HepG2 (cell line): Measurements from ENCODE around the gene ARHGAP30. TPM values are rescaled to one million over a fixed set of nuclear protein-coding genes. Genes with fewer than 3 reads are reported as not detected.
A peak's percentile ranks its signal among the peaks of the same experiment; 100 is the strongest.
"Not testable (repeated sequence)": the region's sequence is repeated elsewhere in the genome, so short reads cannot be mapped to it uniquely, and the experiment has no call there.

ENCODE experiments used
- ATAC-seq: fragments of 200-7000 bp; cut with Tn5 transposase; 3 replicates; pipeline ENCODE4 v1.9.1; 2020; ENCODE audit warnings: mild to moderate bottlenecking, moderate library complexity
- BruUV-seq: library from RNA; stranded (reverse); fragments of 400-500 nt; replicated peaks from 2 replicates; lab custom pipeline; 2021; lab: Mats Ljungman, UMichigan
- CTCF ChIA-PET: fragments of 300-600 bp; formaldehyde crosslinking; extraction: SDS; loops from one replicate; lab custom pipeline; 2021; ENCODE audit warnings: low total read pairs, inconsistent platforms, low intra/inter-chr PET ratio; lab: Yijun Ruan, JAX
- POLR2A ChIA-PET: fragments of 350-600 bp; sonication (Branson Sonifier 250); formaldehyde crosslinking; loops from one replicate; lab custom pipeline; 2020; ENCODE audit warnings: antibody characterized with exemption, inconsistent platforms; lab: Yijun Ruan, JAX
- DNase-seq: peaks from one replicate; pipeline ENCODE4 v3.0.0-alpha.2; 2015; ENCODE audit warnings: low spot score
- FAIRE-seq: peaks from 3 replicates; lab custom pipeline; 2011; peaks lifted over from hg19 to GRCh38; lab: Jason Lieb, UNC
- H2AFZ ChIP-seq: one replicate; pipeline ENCODE4 v1.6.1; 2011; ENCODE audit warnings: low read length, inconsistent platforms
- H3K27ac ChIP-seq: fragments of 300-600 bp; 3 replicates; pipeline ENCODE4 v1.8.0; 2011; ENCODE audit warnings: mixed run types, mild to moderate bottlenecking, mixed read lengths, low read length, inconsistent platforms; ENCODE audit not compliant: insufficient read depth; ENCODE audit errors: extremely low read length
- H3K27me3 ChIP-seq, 2 experiments: fragments of 200-600 bp in 1 of 2; 2 replicates in 1 of 2; 3 replicates in 1 of 2; pipeline versions ENCODE4 v1.6.0 to v1.8.0; 2011; ENCODE audit warnings: low read length in 2 of 2, mild to moderate bottlenecking in 2 of 2, moderate library complexity in 2 of 2, inconsistent platforms in 1 of 2; ENCODE audit not compliant: insufficient read depth in 2 of 2, control insufficient read depth in 1 of 2
- H3K36me3 ChIP-seq, 2 experiments: fragments of 200-600 bp in 1 of 2; replicated peaks in 1 of 2; 2 replicates in 1 of 2; 3 replicates in 1 of 2; pipeline versions ENCODE4 v1.5.1 to v1.8.0; 2011; ENCODE audit warnings: low read length in 2 of 2, inconsistent platforms in 1 of 2; ENCODE audit not compliant: insufficient read depth in 2 of 2, control insufficient read depth in 1 of 2
- H3K4me1 ChIP-seq: 2 replicates; pipeline ENCODE4 v1.5.1; 2012; ENCODE audit warnings: low read length, inconsistent platforms; ENCODE audit not compliant: insufficient read depth
- H3K4me2 ChIP-seq: 2 replicates; pipeline ENCODE4 v1.6.0; 2011; ENCODE audit warnings: low read depth, low read length, inconsistent platforms
- H3K4me3 ChIP-seq, 3 experiments: fragments of 200-600 bp in 1 of 3; sonication (generic), shearing (Covaris generic) in 1 of 3; replicated peaks in 1 of 3; 2 replicates each; pipeline ENCODE4 v1.5.1; 2011 to 2016; ENCODE audit warnings: low read length in 3 of 3, inconsistent platforms in 2 of 3, low read depth in 2 of 3, mild to moderate bottlenecking in 2 of 3, control low read depth in 1 of 3, mixed read lengths in 1 of 3; ENCODE audit not compliant: insufficient read depth in 1 of 3
- H3K79me2 ChIP-seq: one replicate; pipeline ENCODE4 v1.6.1; 2011; ENCODE audit warnings: low read length, inconsistent platforms; ENCODE audit not compliant: insufficient read depth
- H3K9ac ChIP-seq: 2 replicates; pipeline ENCODE4 v1.6.0; 2011; ENCODE audit warnings: mild to moderate bottlenecking, low read depth, low read length, inconsistent platforms; ENCODE audit not compliant: insufficient read depth
- H3K9me3 ChIP-seq: 2 replicates; pipeline ENCODE4 v1.5.1; 2012; ENCODE audit warnings: mild to moderate bottlenecking, low read length
- H4K20me1 ChIP-seq: 2 replicates; pipeline ENCODE4 v1.6.0; 2011; ENCODE audit warnings: inconsistent platforms, mild to moderate bottlenecking, low read length, moderate library complexity; ENCODE audit not compliant: insufficient read depth
- ATF4 ChIP-seq, 2 experiments: fragments of 450-650 bp in 1 of 2; sonication (generic) in 1 of 2; formaldehyde crosslinking; IDR thresholded peaks; 2 replicates each; pipeline versions ENCODE4 v1.5.0 to v1.8.0; 2020 to 2022; ENCODE audit warnings: mild to moderate bottlenecking in 1 of 2, missing genetic modification reagents in 1 of 2
- CEBPB ChIP-seq: IDR thresholded peaks from 2 replicates; pipeline ENCODE4 v1.6.1; 2011; ENCODE audit warnings: low read depth, low read length, improper control_type of control experiment, borderline replicate concordance
- CEBPG ChIP-seq: IDR thresholded peaks from 2 replicates; pipeline ENCODE4 v1.6.1; 2016
- FOSL2 ChIP-seq: sonication (generic); formaldehyde crosslinking; IDR thresholded peaks from 2 replicates; pipeline ENCODE4 v1.4.0; 2020; ENCODE audit warnings: missing genetic modification reagents
- SP140L ChIP-seq: sonication (generic); formaldehyde crosslinking; IDR thresholded peaks from 2 replicates; pipeline ENCODE4 v1.4.0; 2020; ENCODE audit warnings: missing genetic modification reagents, borderline replicate concordance
- THAP11 ChIP-seq: IDR thresholded peaks from 2 replicates; pipeline ENCODE4 v1.6.1; 2016; ENCODE audit warnings: missing biosample characterization, missing genetic modification reagents
- ZBTB33 ChIP-seq: sonication (generic); formaldehyde crosslinking; IDR thresholded peaks from 2 replicates; pipeline ENCODE4 v1.4.0; 2020; ENCODE audit warnings: missing genetic modification reagents
- ZNF121 ChIP-seq: sonication (generic); formaldehyde crosslinking; IDR thresholded peaks from 2 replicates; pipeline ENCODE4 v1.5.0; 2020; ENCODE audit warnings: mild to moderate bottlenecking, missing genetic modification reagents
- ZNF574 ChIP-seq: sonication (generic); formaldehyde crosslinking; IDR thresholded peaks from 2 replicates; pipeline ENCODE4 v1.4.0; 2020; ENCODE audit warnings: missing genetic modification reagents
- WGBS: methylation state at CpG from one replicate; pipeline ENCODE4 v1.1.6; 2017; ENCODE audit warnings: low lambda C conversion rate; 5-methylcytosine and 5-hydroxymethylcytosine counted together
- in situ Hi-C: cut with HindIII; loops from 2 replicates; pipeline ENCODE4 v1.10.0; 2017; ENCODE audit warnings: low pct_unique_long_range_greater_than_20kb; ENCODE audit not compliant: extremely low pct_ligation_motif_present
- intact Hi-C: fragments of 100-400 bp; cut with micrococcal nuclease; formaldehyde crosslinking; loops from one replicate; pipeline ENCODE4 v1.10.0; 2022; ENCODE audit not compliant: unreplicated experiment
- polyA plus RNA-seq, 8 experiments: library from polyadenylated mRNA; depleted of rRNA in 3 of 8; stranded (reverse) in 7 of 8; unstranded in 1 of 8; fragments of >200 nt; fragmentation: Illumina TruSeq in 4 of 8; extraction: Trizol in 4 of 8; gene quantifications; 2 replicates each; pipeline versions ENCODE4 v1.2.1 to v1.2.3, GENCODE V29; 2011 to 2016; ENCODE audit warnings: low read depth in 4 of 8, missing spikeins in 1 of 8, mixed read lengths in 1 of 8; ENCODE audit not compliant: insufficient read depth in 1 of 8
- total RNA-seq, 5 experiments: library from RNA; depleted of rRNA; stranded (reverse); fragments of >200 nt; fragmentation: Illumina TruSeq; extraction: Trizol; gene quantifications; 2 replicates each; pipeline ENCODE4 v1.2.3, GENCODE V29; 2016; ENCODE audit warnings: low read depth in 1 of 5

Gene ARHGAP30
- total and polyA plus RNA-seq, 2 of the 13 experiments (the other 11 are each of a cell fraction or from before 2014, with no cell fraction given), result 0.13 to 0.20 TPM

- DNase-seq, BruUV-seq, FAIRE-seq, ATAC-seq, H3K9me3 ChIP-seq, H3K27ac ChIP-seq, H3K9ac ChIP-seq, CTCF ChIA-PET, H3K27me3 ChIP-seq, intact Hi-C loops, in situ Hi-C loops, H2AFZ ChIP-seq: not testable (repeated sequence)
- 100% methylated on average over 6 of the region's 6 CpGs for WGBS
- POLR2A ChIA-PET, result interaction anchor here (2.4 to 2.8 kb wide), 2 partner anchors 17 to 70 kb away, joined by 9 to 19 read pairs; partner anchors contain the start of genes KLHDC9 and USF1
- H3K4me1 ChIP-seq, result peaks cover 65% of the 10 kb centered on the region
- peak overlapping the region; percentile 98 for H3K4me2 ChIP-seq
- peak overlapping the region in 2 of 3 experiments; percentile 3 to 17; a peak in 1 of 6 replicates for H3K4me3 ChIP-seq
- H3K79me2 ChIP-seq, result peaks cover 82% of the 10 kb centered on the region
- TF ChIP-seq ZBTB33 (CRISPR knock-in tag), result 0 out of 2 replicates have a peak, but pooled peaks have one; percentile 10
- peaks cover 2 to 17% of the 10 kb centered on the region in 2 experiments for H3K36me3 ChIP-seq
- peaks cover 11% of the 10 kb centered on the region; the same call in 1 of the 2 replicates for H4K20me1 ChIP-seq
Measured at GRCh38 chr1:161115961-161116360, 46.3 kb upstream of the ARHGAP30 start.

GRCh38 chr1:161115132-161115711 is 45.5 kb upstream of the ARHGAP30 start:
- Histone ChIP-seq H4K20me1 (peaks cover 11% of the 10 kb centered on the region; the same call in 1 of the 2 replicates), H3K79me2 (peaks cover 82% of the 10 kb centered on the region), H3K4me2 (peak overlapping the region; percentile 98), H3K4me3 (0 out of 6 replicates have a peak overlapping the region, but pooled peaks of 1 of the 3 experiments have one; percentile 12), H2AFZ (no peak overlapping the region), H3K27me3 (no peaks in the 10 kb centered on the region; a peak in 1 of 5 replicates), H3K36me3 (peaks cover 0 to 9% of the 10 kb centered on the region in 2 experiments), H3K9me3 (no peaks in the 10 kb centered on the region), H3K4me1 (peaks cover 65% of the 10 kb centered on the region), H3K9ac (no peak overlapping the region), H3K27ac (no peak overlapping the region)
- intact Hi-C loops, result no loop called here
- POLR2A ChIA-PET, result no interaction called here
- DNase-seq (peak; percentile 32), FAIRE-seq (no peak), ATAC-seq (no peak)
- BruUV-seq, result no TSS peak
- CTCF ChIA-PET, result no interaction called here
- in situ Hi-C loops, result no loop called here
- 81% methylated on average over 12 of the region's 12 CpGs for WGBS
- TF ChIP-seq ZNF121 (0 out of 2 replicates have a peak, but pooled peaks have one; percentile 35), THAP11 (no peak), FOSL2 (peak; percentile 89), ATF4 (CRISPR knock-in tag; IDR thresholded peaks at IDR 0.05) (peak in 1 of 2 experiments; percentile 67; a peak in 1 of 4 replicates), CEBPG (CRISPR knock-in tag) (peak; percentile 19; the same call in 1 of the 2 replicates), ZNF574 (no peak), SP140L (CRISPR knock-in tag) (no peak), CEBPB (0 out of 2 replicates have a peak, but pooled peaks have one; percentile 34)
